GM23338 (cell line): Measurements from ENCODE around the gene VPS54. TPM values are rescaled to one million over a fixed set of nuclear protein-coding genes. Genes with fewer than 3 reads are reported as not detected.

Source experiments
- ATAC-seq: fragments of 200-7000 bp; cut with Tn5 transposase; 3 replicates; pipeline ENCODE4 v1.9.1; 2020
- DNase-seq: peaks from one replicate; pipeline ENCODE4 v3.0.0-alpha.2; 2015; ENCODE audit warnings: low spot score
- H2AFZ ChIP-seq: fragments of 200-600 bp; sonication (generic); 2 replicates; pipeline ENCODE4 v1.8.0; 2016; ENCODE audit warnings: antibody characterized with exemption, mild to moderate bottlenecking, moderate library complexity
- H3F3A ChIP-seq: fragments of 200-600 bp; sonication (generic); replicated peaks from 2 replicates; pipeline ENCODE4 v1.8.0; 2017; ENCODE audit warnings: antibody characterized with exemption, mixed run types, low read depth
- H3K27ac ChIP-seq: fragments of 200-600 bp; sonication (generic); 2 replicates; pipeline ENCODE4 v1.6.1; 2016; ENCODE audit warnings: low read depth
- H3K27me3 ChIP-seq: fragments of 200-600 bp; sonication (generic); 2 replicates; pipeline ENCODE4 v1.8.0; 2016; ENCODE audit warnings: mild to moderate bottlenecking, mixed run types, moderate library complexity; ENCODE audit not compliant: insufficient read depth
- H3K36me3 ChIP-seq: fragments of 200-600 bp; sonication (generic); 2 replicates; pipeline ENCODE4 v1.8.0; 2016; ENCODE audit warnings: mild to moderate bottlenecking; ENCODE audit not compliant: insufficient read depth
- H3K4me1 ChIP-seq: fragments of 200-600 bp; sonication (generic); 2 replicates; pipeline ENCODE4 v1.8.0; 2016; ENCODE audit warnings: mild to moderate bottlenecking, moderate library complexity; ENCODE audit not compliant: insufficient read depth
- H3K4me2 ChIP-seq: fragments of 200-600 bp; sonication (generic); 2 replicates; pipeline ENCODE4 v1.7.1; 2017; ENCODE audit warnings: mixed run types
- H3K4me3 ChIP-seq: fragments of 200-600 bp; sonication (generic); 2 replicates; pipeline ENCODE4 v1.6.1; 2016; ENCODE audit warnings: mixed run types
- H3K79me2 ChIP-seq: fragments of 200-600 bp; sonication (generic); replicated peaks from 2 replicates; pipeline ENCODE4 v1.8.0; 2017; ENCODE audit warnings: mild to moderate bottlenecking; ENCODE audit not compliant: insufficient read depth
- H3K9me2 ChIP-seq: fragments of 200-600 bp; sonication (generic); 2 replicates; pipeline ENCODE4 v1.8.0; 2017; ENCODE audit not compliant: insufficient read depth
- H4K20me1 ChIP-seq: fragments of 200-600 bp; sonication (generic); replicated peaks from 2 replicates; pipeline ENCODE4 v1.8.0; 2017; ENCODE audit warnings: mild to moderate bottlenecking; ENCODE audit not compliant: insufficient read depth
- H3K27ac Mint-ChIP-seq: 2 replicates; pipeline ENCODE4 v1.8.0; 2020; ENCODE audit warnings: inconsistent platforms, mild to moderate bottlenecking, moderate library complexity, mixed read lengths
- H3K27me3 Mint-ChIP-seq: 3 replicates; pipeline ENCODE4 v1.8.0; 2022; ENCODE audit warnings: low read depth, mild to moderate bottlenecking, moderate library complexity, mixed read lengths, inconsistent platforms; ENCODE audit not compliant: insufficient read depth, poor library complexity
- H3K36me3 Mint-ChIP-seq: 3 replicates; pipeline ENCODE4 v1.8.0; 2021; ENCODE audit warnings: low read depth, mild to moderate bottlenecking, inconsistent platforms, moderate library complexity, mixed read lengths
- H3K4me1 Mint-ChIP-seq: 3 replicates; pipeline ENCODE4 v1.8.0; 2020; ENCODE audit warnings: mild to moderate bottlenecking, inconsistent platforms, mixed read lengths
- H3K4me3 Mint-ChIP-seq: 3 replicates; pipeline ENCODE4 v1.8.0; 2021; ENCODE audit warnings: moderate library complexity, mild to moderate bottlenecking, inconsistent platforms, mixed read lengths
- H3K9me3 Mint-ChIP-seq: 3 replicates; pipeline ENCODE4 v1.8.0; 2020; ENCODE audit warnings: moderate library complexity, mild to moderate bottlenecking, inconsistent platforms, mixed read lengths
- CTCF ChIP-seq, 2 experiments: fragments of 200-600 bp in 1 of 2; sonication (generic) in 1 of 2; conservative IDR thresholded peaks; 2 replicates each; pipeline versions ENCODE4 v1.5.1 to v1.6.1; 2016 to 2017; ENCODE audit warnings: antibody characterized with exemption in 2 of 2, low read depth in 2 of 2, mild to moderate bottlenecking in 2 of 2, moderate library complexity in 1 of 2
- EZH2 ChIP-seq: fragments of 200-600 bp; sonication (generic); IDR thresholded peaks from one replicate; pipeline ENCODE4 v1.8.0; 2017; ENCODE audit warnings: antibody characterized with exemption, mild to moderate bottlenecking, low read depth; ENCODE audit not compliant: unreplicated experiment
- EZH2phosphoT487 ChIP-seq: fragments of 200-600 bp; sonication (generic); IDR thresholded peaks from one replicate; pipeline ENCODE4 v1.8.1; 2018; ENCODE audit warnings: antibody characterized with exemption; ENCODE audit not compliant: unreplicated experiment
- POLR2AphosphoS5 ChIP-seq: IDR thresholded peaks from 2 replicates; pipeline ENCODE4 v1.6.1; 2016; ENCODE audit warnings: antibody characterized with exemption, low read depth
- STAT1 ChIP-seq: IDR thresholded peaks from one replicate; pipeline ENCODE4 v1.6.1; 2016; ENCODE audit warnings: antibody characterized with exemption; ENCODE audit not compliant: unreplicated experiment
- ZNF114 ChIP-seq: fragments of 250-450 bp; sonication (Bioruptor Pico); IDR thresholded peaks from 2 replicates; pipeline ENCODE4 v1.5.0; 2020; ENCODE audit warnings: mild to moderate bottlenecking, moderate library complexity
- ZNF462 ChIP-seq: fragments of 250-450 bp; sonication (Bioruptor Pico); IDR thresholded peaks from 2 replicates; pipeline ENCODE4 v1.5.0; 2020; ENCODE audit warnings: mild to moderate bottlenecking, moderate library complexity
- polyA plus RNA-seq: library from polyadenylated mRNA; unstranded; fragments of >200 nt; fragmentation: Nextera tagmentation; extraction: Ambion mirVana; gene quantifications from 2 replicates; pipeline ENCODE4 v1.2.1, GENCODE V29; 2016
- total RNA-seq: library from RNA; depleted of rRNA; stranded (reverse); fragments of >200 nt; shearing (Covaris generic); gene quantifications from 2 replicates; pipeline ENCODE4 v1.2.3, GENCODE V29; 2014
- TF ChIP-seq, protein P1 (sequence below): IDR thresholded peaks from 2 replicates; pipeline ENCODE4 v1.6.1; 2016; ENCODE audit warnings: antibody characterized with exemption

The VPS54 gene
- total and polyA plus RNA-seq, 2 experiments from 2014 or later: 6.6 to 17.0 TPM

DNA sequence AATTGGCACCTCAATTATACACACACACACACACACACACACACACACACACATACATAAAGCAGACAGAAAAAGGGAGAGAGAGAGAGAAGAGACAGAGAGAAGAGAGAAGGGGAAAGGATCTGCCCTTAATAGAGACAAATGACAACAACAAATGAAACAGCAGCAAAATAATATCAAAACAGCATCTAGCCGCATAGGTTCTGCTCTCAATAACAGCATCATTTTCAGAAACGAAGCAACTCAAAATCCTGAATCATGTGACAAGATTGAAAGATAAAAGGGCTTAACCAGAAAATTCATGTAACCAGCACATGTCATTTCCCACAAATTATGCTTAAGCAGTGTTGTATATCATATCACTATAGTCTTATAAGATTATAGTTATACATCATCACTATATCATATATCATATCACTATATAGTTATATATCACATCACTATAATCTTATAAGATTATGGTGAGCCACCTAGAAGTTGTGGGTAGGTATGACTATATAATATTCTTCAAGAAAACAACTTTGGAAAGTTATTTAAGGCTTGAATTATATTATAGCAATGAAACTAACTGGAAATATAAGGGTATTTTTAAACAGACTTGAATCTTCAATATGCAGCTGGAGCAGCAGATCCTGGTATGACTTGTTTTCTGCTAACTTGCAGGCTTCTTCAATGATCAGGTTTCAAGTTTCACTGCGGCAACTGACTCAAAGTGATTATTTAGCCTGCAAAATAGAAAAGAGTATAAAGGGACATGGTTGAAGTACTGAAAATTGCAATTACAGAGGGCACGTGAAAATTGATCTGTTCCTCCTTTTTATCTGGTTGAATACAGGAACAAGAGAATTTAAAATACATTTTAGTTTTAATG lies 16.1 kb upstream of the VPS54 start:
- no peaks in the 10 kb centered on the region for H4K20me1 ChIP-seq
- Mint-ChIP-seq H3K27ac (peak overlapping the region; percentile 68; the same call in 1 of the 2 replicates), H3K36me3 (no peaks in the 10 kb centered on the region), H3K4me3 (0 out of 3 replicates have a peak overlapping the region, but pooled peaks have one; percentile 7), H3K9me3 (no peaks in the 10 kb centered on the region), H3K4me1 (peaks cover 20% of the 10 kb centered on the region), H3K27me3 (peaks cover 3% of the 10 kb centered on the region)
- no peak overlapping the region; the same call in 1 of the 2 replicates for H3K27ac ChIP-seq
- no peak overlapping the region for H2AFZ ChIP-seq
- H3K4me3 ChIP-seq: no peak overlapping the region
- TF ChIP-seq POLR2AphosphoS5 (no peak), ZNF114 (CRISPR knock-in tag) (no peak), STAT1 (no peak), ZNF462 (CRISPR knock-in tag) (no peak), EZH2 (no peak), CTCF (conservative IDR thresholded peaks at IDR 0.05; ENCODE audit: low read depth in 2 of 2) (no peak), EZH2phosphoT487 (no peak)
- TF ChIP-seq, protein P1, sequence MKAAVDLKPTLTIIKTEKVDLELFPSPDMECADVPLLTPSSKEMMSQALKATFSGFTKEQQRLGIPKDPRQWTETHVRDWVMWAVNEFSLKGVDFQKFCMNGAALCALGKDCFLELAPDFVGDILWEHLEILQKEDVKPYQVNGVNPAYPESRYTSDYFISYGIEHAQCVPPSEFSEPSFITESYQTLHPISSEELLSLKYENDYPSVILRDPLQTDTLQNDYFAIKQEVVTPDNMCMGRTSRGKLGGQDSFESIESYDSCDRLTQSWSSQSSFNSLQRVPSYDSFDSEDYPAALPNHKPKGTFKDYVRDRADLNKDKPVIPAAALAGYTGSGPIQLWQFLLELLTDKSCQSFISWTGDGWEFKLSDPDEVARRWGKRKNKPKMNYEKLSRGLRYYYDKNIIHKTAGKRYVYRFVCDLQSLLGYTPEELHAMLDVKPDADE: no peak
- DNase-seq (no peak), ATAC-seq (no peak)
- no peaks in the 10 kb centered on the region for H3K27me3 ChIP-seq
- peaks cover 3% of the 10 kb centered on the region; the same call in 1 of the 2 replicates for H3K9me2 ChIP-seq
- peak overlapping the region; percentile 1; the same call in 1 of the 2 replicates for H3K4me2 ChIP-seq
- no peaks in the 10 kb centered on the region for H3K36me3 ChIP-seq
- no peaks in the 10 kb centered on the region for H3K79me2 ChIP-seq
- H3K4me1 ChIP-seq: peaks cover 20% of the 10 kb centered on the region
- H3F3A ChIP-seq: no peaks in the 10 kb centered on the region
